Activated CD8-positive, alpha-beta memory T cell treated with anti-CD3 and anti-CD28 coated beads, Interleukin-2, amount 50 U/mL, for 4 hours (primary cell): ENCODE measurements around the gene OSBPL10.

Experiments used
- DNase-seq: peaks from one replicate; pipeline ENCODE4 v3.0.0-alpha.2; 2020

OSBPL10 gene

DNA sequence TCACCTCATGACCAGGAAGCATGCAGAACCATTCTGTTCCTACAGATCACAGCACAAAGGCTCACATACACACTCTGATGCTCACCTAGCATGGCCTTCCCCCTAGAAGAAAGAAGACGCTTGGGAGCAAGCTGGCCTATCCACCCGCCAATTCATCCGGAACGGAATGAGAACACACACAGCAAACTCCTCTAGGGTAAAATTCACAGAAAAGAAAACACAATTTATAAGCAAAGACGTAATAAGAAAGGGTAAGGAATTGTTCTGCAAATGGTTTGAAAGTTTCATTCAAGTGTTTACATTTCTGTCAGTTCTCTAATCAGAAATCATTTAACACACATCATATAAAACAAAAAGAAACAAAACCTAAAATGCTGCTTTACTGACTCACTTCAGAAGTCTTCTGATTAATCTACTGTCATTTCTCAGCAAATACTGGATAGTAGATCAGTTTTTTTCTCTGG is 218.1 kb downstream of the OSBPL10 start:
- DNase-seq, result no peak

DNA sequence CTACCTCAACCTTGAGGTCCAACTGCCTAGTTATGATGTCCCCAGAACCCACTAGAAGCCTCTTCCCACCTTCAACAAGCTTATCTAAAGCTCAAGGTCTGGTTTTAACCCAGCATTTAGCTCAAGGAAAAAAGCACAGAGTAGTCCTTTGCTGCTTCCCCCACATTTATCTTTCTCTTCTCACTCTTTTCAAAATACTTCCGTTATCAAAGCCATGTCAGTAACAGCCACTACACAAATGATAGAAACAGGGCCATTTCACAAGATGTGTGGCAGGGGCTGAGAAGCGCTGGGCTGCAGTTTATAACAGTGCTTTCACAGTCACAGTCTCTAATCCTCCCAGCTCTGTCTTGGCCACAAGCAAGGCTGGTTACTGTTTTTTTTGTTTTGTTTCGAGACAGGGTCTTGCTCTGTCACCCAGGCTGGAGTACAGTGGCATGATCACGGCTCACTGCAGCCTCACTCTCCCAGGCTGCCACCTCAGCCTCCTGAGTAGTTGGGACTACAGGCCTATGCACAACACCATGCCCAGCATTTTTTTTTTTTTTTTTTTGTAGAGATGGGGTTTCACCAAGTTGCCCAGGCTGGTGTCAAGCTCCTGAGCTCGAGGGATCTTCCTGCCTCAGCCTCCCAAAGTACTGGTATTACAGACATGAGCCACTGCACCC is 218.8 kb downstream of the OSBPL10 start:
- DNase-seq, result no peak

DNA sequence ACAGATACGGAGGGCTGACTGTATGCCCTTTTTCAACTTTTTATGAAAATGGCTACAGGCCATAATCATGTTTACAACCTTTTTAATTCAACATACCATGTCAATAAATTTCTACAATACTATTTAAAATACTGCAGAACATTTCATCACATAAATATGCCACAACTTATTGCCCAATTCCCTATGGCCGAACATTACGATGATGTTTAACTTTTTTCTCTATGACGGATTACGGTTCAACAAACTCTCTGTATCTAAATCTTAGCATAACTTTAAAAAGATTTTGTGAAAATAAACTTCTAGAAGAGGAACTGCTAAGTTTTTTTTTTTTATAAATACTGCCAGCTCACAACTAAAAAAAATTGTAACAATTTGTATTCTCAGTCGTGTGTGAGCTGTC is 220.4 kb downstream of the OSBPL10 start:
- DNase-seq, result no peak

DNA sequence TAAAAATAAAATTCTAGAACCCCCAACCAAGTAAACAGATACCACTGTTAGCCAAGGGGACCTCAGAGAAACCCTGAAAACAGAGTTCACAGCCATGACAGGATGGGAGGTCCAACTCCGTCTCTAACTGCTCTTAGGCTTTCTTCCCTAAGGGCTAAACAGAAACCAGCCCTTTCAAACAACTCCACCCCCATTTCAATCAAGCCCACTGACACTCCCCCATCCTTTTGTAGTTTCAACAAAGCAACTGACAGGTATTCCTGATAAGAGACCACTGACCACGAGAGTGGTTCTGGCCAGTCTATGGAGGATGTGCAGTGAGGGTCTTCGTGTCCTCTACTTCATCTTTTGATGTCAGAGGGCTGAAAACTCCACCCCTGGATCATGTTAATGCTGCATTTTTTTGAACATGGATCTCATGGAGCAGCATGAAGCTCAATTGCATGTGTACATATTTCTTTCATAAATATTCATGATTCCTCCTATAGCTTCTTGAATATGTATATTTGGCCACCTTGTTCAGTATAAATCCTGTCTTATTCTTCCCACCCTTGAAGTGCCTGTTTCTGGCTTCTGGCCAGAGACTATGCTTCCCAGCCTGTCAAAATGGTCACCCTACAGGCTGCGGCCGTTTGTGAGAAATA is 222.6 kb downstream of the OSBPL10 start:
- no peak for DNase-seq

DNA sequence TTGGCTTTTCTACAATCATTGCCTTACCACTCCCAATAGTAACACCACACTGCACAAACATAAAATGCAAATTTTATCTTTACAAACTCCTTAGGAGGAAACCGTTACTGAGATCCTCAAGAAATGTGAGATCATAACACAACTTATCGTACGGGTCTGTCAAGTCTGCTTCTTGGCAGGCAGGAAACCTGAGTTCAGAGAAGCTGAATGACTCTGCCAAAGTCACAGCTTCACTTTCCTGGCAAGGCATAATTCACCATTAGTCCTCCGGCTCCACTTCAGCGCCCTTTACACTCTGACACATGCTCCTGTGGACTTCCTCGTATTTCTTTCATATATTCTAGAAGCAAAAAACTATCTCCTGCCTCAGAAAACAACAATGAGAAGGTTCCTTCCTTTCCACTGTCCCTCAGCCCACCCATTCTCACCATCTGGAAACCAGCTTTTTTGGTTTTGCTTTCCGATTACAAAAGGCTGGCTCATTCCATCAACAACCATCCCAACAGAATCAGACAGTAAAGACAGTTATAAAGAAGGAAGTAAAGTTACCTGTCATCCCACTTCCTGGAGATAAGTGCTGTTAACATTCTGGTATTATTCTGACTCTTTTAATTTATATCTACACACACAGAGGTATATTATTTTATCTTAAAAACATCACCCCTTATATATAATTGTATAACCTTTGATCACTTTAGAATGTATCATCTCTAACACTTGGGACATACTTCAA is 225.0 kb downstream of the OSBPL10 start:
- no peak for DNase-seq

DNA sequence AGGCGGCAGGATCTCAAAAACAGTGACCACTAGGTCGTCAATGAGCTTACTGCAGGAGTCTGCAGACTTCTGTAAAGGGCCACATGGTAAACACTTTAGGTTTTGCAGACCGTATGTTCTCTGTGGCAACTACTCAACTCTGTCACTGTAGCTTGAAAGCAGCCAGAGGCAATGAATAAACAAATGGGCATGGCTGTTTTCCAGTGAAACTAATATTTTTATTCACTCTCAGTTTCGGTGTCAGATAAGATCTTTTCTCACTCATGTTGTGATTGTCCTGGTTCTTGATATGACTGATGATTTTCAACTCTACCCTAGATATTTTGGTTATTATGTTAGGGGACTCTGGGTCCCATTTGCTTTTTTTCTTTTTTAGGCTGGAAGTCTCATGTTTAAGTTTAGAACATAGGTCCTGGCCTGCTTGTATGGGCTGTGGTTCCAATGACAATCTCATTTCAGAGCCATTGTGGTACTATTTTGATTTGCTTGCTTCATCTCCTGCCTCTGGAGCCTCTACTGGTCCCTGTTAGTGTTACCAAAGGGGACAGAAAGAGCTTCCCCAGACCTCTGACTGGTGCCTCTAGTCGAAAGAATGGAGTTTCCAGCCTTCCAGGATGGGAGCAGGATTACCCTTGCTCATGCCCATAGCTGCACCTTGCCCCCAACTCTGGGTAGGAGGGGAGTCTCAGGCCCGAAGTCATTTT is 226.3 kb downstream of the OSBPL10 start:
- no peak for DNase-seq

DNA sequence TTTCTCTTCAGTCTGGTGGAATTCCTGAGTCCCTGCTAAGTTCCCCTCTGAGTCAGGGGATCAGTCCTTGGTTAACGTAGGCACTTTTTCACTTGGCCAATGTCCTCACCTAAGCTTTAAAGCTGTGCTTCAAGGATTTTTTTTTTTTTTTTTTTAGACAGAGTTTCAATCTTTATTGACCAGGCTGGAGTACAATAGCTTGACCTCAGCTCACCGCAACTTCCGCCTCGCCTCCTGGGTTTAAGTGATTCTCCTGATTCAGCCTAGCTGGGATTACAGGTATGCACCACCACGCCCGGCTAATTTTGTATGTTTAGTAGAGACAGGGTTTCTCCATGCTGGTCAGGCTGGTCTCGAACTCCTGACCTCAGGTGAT is 228.0 kb downstream of the OSBPL10 start:
- no peak for DNase-seq

DNA sequence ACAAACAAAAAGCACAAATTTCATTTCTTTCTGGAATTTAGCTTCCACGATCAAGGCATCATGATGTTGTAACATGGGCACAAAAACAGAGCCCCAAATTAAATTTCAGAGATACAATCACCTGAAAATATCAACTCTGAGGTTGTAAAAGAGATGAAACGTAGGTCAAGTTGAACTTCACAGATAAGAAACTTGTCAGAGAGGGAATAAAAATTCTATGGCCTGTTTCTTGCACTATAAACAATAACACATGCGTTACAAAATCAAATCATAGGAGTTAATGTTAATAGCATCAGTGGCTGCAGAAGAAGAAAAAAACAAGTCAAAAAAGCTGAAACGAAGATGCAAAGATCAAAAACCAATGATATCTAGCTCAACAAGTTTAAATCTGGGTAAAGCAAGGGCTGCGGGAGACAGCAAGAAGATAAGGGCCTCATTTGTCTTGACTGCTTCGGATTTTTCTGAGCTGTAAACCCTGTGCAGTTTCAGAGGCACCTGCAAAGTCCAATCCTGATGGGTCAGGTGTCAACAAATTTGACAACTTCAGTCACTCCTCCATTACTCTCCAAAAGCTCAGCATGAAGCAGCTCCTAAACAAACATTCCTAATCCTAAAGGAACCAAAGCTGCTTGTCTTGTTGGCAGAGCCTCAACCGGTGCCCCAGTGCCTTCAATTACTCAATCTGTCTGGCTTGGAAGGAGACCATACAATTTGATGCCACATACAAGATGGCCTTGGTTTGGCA is 228.6 kb downstream of the OSBPL10 start:
- DNase-seq, result no peak

DNA sequence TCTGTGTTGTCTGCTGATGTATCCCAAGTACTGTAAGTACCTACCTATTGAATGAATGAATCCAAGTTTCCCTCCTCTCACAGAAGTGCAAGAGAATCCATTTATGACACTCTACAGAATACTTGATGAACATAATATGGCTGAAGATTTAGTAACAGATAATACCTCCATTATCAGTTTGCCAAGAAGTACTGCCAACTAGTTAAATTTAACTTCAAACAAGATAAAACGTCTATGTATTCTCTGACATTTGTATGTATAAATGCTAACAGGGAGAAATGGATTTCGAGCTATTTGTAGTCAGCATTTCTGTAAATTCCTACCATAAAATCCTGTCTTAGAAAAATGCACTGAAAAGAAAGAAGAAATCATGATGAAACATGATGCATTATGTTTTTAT is 230.7 kb downstream of the OSBPL10 start:
- DNase-seq, result no peak

DNA sequence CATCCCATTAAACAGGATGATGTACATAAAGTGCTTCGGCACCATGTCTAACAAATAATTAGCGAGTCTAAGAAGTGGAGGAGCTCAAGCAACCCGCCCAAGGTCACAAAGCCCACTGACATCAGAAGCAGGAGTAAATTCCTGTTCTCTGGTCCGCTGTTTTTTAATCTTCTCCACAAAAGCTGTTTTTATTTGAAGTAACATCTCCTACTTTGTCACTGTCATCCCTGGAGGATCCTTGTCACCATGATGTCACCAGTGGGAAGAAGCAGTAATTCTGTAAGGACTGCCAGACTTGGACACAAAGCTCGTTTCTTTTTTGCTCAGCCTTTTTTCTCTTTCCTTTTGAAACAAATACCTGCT is 232.1 kb downstream of the OSBPL10 start:
- no peak for DNase-seq

DNA sequence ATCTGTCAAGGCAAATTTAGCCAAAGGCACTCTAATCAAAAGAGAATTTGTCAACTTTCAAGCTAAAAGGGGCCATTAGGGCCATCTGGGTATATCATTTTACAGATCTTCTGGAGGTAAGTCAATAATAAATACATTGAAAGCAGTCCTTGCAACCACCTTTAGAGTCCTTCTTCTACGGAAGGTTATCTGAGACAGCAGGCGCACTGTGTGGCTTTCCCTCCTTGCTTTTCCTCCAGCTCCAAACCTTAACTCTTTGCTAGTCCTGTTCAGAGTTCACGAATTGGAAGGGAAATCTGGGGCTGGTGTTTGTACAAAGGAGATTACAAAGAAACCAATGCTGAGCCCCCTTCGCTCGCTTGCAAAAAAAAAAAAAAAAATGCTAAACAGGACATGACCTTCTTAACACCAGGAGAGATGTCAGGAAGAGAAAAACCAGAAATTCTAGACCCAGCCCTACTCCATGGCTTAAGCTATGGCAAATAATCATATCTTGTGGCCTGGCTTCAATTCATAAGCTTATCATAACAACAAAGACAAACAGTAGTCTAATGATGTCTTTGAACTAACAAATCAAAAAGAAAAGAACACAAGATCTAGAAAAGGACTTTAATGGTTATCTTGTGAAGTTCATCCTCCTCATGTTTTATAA is 232.7 kb downstream of the OSBPL10 start:
- DNase-seq, result no peak

DNA sequence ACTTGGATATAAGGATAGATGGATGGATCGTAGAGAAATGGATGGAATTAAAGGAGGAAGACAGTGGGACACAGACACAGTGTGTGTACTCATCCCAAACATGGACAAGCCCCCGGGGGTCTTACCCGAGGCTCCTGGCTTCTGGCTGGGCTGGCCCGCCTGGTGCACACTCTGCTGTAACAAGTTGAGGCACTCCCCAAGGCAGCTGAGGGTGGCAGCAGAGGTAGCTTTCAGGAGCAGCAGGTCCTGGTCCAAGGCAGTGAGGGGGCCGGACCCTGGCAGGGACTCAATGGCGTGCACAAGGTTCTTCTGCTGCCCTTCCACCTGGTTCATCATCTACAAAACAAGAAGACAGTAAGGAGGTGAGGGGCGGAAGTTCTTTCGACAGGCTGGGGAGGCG is 233.3 kb downstream of the OSBPL10 start:
- DNase-seq, result no peak

DNA sequence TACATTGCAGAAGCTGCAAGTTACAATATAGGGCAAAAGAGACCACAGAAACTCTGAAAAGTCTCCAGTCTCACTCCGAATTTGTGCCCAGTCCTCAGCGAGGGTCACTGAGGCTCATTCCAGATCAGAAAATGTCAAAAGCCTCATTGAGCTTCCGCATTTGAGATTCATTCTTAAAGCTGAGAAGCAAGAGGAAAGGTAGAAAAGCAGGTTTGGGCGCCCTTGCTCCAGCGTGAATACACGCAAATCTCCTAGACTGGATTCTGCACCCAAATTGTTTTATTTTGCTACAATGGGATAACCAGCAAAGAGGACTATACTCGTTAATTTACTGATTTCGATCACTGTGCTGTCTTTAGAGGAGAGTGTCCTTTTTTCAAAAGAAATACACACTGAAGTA is 236.1 kb downstream of the OSBPL10 start:
- no peak for DNase-seq

DNA sequence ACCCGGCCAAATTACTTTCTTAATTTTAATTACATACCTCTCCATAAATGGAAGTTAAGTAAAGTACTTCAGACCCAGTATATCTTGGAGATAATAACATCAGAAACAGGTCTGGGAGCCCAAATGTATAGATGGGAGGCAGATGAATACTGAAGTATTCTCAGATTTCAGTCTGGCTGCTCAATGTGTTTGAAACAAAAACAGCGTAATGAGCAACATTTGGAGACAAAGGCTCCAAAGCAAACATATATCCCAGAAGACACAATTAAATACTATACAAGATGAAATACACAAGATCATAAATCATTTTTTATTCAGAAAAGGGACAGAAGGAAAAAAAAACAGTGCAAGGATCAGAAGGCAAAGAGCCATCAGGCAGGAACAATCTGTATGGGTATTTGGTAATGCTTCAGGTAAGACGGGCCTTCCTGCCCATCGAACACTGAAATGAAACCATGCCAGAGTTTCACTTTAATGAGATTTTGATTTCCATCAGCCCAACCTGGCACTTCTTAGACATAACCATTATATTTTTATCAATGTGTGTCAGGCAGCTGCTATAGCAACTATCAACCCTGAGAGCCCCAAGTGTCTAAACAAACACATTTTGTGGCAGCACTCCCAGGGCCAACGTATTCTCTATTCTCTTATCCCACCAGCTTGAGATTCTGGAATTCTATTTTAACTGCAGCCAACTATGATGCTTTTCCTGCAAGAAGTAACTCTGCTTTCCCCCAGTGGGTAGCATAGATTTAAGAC is 237.6 kb downstream of the OSBPL10 start:
- DNase-seq, result no peak

DNA sequence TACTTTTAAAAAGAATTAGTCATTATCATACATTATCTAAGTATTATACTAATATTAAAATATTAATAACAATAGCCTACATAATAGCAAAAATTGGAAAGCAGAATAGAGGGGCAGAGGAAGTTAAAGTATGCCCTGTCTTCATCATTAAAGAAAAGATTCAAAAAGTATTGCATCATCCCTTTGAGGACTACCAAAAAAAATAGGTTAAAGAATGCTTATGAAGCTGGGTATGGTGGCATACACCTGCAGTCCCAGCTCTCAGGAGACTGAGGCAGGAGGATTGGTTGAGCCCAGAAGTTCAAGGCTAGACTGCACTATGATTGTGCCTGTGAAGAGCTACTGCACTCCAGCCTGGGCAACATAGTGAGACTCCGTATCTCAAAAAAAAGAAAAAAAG is 240.7 kb downstream of the OSBPL10 start:
- no peak for DNase-seq

DNA sequence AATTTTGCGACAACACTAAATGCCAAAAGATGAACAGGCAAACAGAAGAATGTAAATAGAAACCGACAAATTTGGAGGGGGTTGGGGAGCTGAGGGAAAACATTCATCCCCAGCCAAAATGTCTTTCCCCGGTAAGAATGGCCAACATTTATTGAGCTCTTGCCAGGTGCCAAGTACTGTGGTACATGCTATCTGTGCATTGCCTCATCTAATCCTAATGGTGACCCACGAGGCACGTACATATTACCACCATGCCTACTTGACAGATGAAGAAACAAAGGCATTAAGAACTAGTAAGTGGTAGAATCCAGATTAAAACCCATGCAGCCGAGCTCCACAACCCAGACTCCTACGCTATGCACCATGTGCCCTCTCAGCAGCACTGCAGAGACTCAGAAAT is 242.7 kb downstream of the OSBPL10 start:
- no peak for DNase-seq

DNA sequence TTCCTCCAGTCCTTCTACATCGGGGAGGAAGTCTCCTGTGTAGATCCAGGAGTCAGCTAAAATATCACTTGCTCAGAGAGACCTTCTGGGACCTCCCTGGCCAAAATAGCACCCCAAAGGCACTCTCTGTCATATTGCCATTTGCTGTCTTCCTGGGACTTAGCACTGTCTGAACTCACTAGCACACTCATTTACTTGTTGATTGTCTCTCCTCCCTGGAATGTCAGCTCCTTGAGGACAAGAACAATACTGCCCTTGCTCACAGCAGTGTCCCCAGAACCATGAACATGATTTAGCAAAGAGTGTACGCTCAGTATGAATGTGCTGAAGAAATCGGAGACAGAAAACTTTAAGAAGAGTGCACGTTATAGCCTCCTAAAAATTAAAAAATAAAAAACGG is 245.4 kb downstream of the OSBPL10 start:
- no peak for DNase-seq

DNA sequence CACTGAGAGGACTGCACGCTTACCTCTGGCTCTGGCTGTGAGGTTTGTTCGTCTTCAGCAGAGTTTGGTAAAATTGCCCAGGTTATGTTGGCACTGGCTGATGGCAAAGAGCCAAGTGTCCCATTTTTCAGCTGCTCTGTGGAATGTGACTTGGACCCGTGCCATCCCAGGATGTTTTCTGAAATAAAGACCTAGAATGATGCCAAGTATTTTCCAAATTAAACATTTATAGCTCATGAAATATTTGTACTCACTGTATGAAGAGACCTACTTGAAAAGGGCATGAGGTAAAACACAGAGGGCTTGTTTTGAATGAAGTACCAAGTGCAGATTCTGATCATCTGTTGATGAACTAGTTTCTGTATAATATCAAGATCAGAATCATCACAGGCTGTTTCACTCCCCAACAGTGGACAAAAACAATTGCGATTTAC is 247.8 kb downstream of the OSBPL10 start:
- DNase-seq, result no peak

DNA sequence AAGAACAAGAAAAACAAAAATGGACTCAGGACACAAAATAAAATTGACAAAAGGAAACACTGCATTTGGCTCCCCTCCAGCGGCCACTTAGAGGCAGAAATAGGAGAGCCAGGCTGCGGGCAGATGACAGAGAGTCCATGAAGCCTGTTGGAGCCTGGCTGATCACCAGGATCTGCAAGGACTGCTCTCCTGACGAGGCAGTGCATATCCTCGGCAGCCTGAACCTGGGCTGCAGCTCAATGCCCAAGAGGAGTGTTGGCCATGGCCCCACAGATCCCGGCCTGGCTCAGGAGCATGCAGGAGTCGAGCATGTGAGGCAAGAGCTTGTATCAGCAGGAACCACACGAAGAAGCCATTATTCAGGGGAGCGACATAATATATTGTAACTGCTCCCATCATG is 248.5 kb downstream of the OSBPL10 start:
- DNase-seq, result no peak

DNA sequence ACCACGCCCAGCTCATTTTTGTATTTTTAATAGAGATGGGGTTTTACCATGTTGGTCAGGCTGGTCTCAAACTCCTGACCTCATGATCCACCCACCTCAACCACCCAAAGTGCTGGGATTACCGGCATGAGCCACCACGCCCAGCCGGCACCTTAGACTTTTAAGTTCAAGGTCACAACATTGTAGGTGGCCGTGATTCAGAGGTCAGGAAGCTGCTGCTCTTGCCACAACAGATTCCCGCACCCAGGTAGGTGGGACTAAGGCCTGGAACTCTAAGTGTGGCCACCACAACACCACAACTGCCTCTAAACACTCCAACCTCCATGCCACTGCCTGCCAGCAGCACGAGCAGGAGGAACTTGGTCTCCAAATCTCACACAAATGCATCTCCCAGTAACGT is 251.5 kb downstream of the OSBPL10 start:
- no peak for DNase-seq

DNA sequence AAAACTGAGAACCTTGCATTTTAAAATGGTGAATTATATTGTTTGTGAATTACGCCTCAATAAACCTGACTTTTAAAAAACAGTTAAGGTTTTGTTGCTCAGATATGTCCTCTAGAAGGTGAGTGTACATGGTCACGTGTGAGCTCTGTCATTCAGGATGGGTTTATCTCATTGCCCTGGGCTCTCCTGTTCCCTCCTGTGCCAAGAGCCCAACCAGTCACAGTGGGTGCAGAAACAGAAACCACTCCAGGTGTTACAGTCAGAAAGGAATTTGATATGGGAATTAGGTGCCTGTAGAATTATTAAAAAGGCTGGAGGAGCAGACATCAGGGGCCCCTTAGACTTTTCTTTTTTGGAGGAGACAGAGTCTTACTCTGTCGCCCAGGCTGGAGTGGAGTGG is 252.0 kb downstream of the OSBPL10 start:
- no peak for DNase-seq

DNA sequence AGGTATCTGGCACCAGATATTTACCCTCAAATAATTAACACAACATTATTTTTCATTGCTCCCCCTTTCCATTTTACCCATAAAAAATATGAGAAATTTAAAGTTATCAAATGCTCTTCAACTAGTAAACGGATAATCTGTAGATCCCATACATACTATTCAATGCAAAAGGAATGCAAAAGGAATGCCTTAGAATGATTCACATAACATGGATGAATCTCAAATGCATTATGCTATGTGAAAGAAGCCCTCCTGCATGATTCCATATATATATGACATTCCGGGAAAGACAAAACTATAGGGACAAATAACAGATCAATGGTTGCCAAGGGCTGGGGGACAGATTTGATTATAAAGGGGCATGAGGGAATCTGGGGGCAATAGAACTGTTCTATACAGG is 252.7 kb downstream of the OSBPL10 start:
- DNase-seq, result no peak
